Ishikawa (cell line): Measurements from ENCODE around the gene SNX1.

ENCODE experiments used
- CEBPB ChIP-seq: IDR thresholded peaks from 2 replicates; pipeline ENCODE4 v1.6.1; 2012
- MAX ChIP-seq: IDR thresholded peaks from 2 replicates; pipeline ENCODE4 v1.6.1; 2012
- RAD21 ChIP-seq: IDR thresholded peaks from 2 replicates; pipeline ENCODE4 v1.6.1; 2012; ENCODE audit warnings: low read depth
- REST ChIP-seq: IDR thresholded peaks from 2 replicates; pipeline ENCODE4 v1.6.1; 2012; ENCODE audit warnings: low read depth, mild to moderate bottlenecking
- USF1 ChIP-seq: IDR thresholded peaks from 2 replicates; pipeline ENCODE4 v1.6.1; 2012

- TF ChIP-seq CEBPB (no peak), USF1 (no peak), RAD21 (peak; percentile 52; the same call in 1 of the 2 replicates), REST (no peak), MAX (no peak)
These were observed 49.2 kb upstream of the SNX1 start, which contains the start of gene DAPK2 for GRCh38 chr15:64046421-64047153.
